Left ventricle myocardium superior (tissue), 1 donor: ENCODE measurements around the gene GNAL. TPM values are rescaled to one million over a fixed set of nuclear protein-coding genes. Genes with fewer than 3 reads are reported as not detected.
A peak's percentile ranks its signal among the peaks of the same experiment; 100 is the strongest.
"Not testable (repeated sequence)": the region's sequence is repeated elsewhere in the genome, so short reads cannot be mapped to it uniquely, and the experiment has no call there.

Experiments
- ATAC-seq: fragments of 200-7000 bp; cut with Tn5 transposase; one replicate; pipeline ENCODE4 v1.9.1; 2020; ENCODE audit warnings: mild to moderate bottlenecking, moderate library complexity
- DNase-seq: peaks from one replicate; pipeline ENCODE4 v3.0.0-alpha.2; 2020
- intact Hi-C: fragments of 100-400 bp; cut with micrococcal nuclease; formaldehyde crosslinking; loops from one replicate; pipeline ENCODE4 v1.11.0; 2022
- total RNA-seq: library from RNA; stranded (reverse); fragmentation: NEBNext Ultra II Directional; extraction: Animal tissue kit (Norgen Biotek cat#: 25700); gene quantifications from one replicate; pipeline ENCODE4 v1.2.1, GENCODE V29; 2021
- donor health status: DM: no; HTN: yes; CAD: no; lungs with severe emphysema.

Gene GNAL
- total RNA-seq, 1 donor from 2014 or later: 5.1 TPM

- intact Hi-C loops: no loop called here
- DNase-seq (no peak), ATAC-seq (no peak)
Observed at GRCh38 chr18:11714244-11714918, 25.3 kb downstream of the GNAL start.

GRCh38 chr18:11716767-11717315 is 27.8 kb downstream of the GNAL start:
- ATAC-seq, DNase-seq, intact Hi-C loops: not testable (repeated sequence)

GRCh38 chr18:11719050-11719449 is 30.0 kb downstream of the GNAL start:
- intact Hi-C loops: no loop called here
- no peak for ATAC-seq

GRCh38 chr18:11719621-11720020 is 30.6 kb downstream of the GNAL start:
- no peak for ATAC-seq
- intact Hi-C loops: no loop called here
- DNase-seq: no peak

More at GRCh38 chr18:11719050-11719449, 30.0 kb downstream of the GNAL start:
- DNase-seq: no peak

GRCh38 chr18:11721720-11722119 is 32.7 kb downstream of the GNAL start:
- ATAC-seq (no peak), DNase-seq (no peak)
- intact Hi-C loops: no loop called here

GRCh38 chr18:11724781-11725180 is 35.7 kb downstream of the GNAL start:
- intact Hi-C loops: no loop called here
- no peak for ATAC-seq
- DNase-seq: no peak

GRCh38 chr18:11726556-11726955 is 37.5 kb downstream of the GNAL start:
- intact Hi-C loops: no loop called here
- DNase-seq (no peak), ATAC-seq (no peak)

GRCh38 chr18:11728249-11728648 is 39.2 kb downstream of the GNAL start:
- ATAC-seq: no peak
- intact Hi-C loops: no loop called here
- DNase-seq: no peak

GRCh38 chr18:11729556-11729955 is 40.5 kb downstream of the GNAL start:
- ATAC-seq (no peak), DNase-seq (no peak)
- intact Hi-C loops: no loop called here

GRCh38 chr18:11733031-11733430 is 44.0 kb downstream of the GNAL start:
- intact Hi-C loops: loop anchor here (2.0 kb wide), 1 partner anchor 140 kb away; no protein-coding TSS in a partner anchor
- ATAC-seq: peak; percentile 94
- DNase-seq: peak; percentile 87

GRCh38 chr18:11736656-11737055 is 47.6 kb downstream of the GNAL start:
- intact Hi-C loops: no loop called here

GRCh38 chr18:11739893-11740292 is 50.8 kb downstream of the GNAL start:
- intact Hi-C loops: no loop called here
- ATAC-seq (peak; percentile 12), DNase-seq (no peak)

More at GRCh38 chr18:11736656-11737055, 47.6 kb downstream of the GNAL start:
- ATAC-seq (no peak), DNase-seq (no peak)

- ATAC-seq (no peak), DNase-seq (no peak)
- intact Hi-C loops: no loop called here
Observed at GRCh38 chr18:11740461-11740860, 51.4 kb downstream of the GNAL start.

- intact Hi-C loops: no loop called here
- no peak for DNase-seq
- no peak for ATAC-seq
Observed at GRCh38 chr18:11741505-11742145, 52.6 kb downstream of the GNAL start.

GRCh38 chr18:11745521-11745920 is 56.5 kb downstream of the GNAL start:
- ATAC-seq (no peak), DNase-seq (no peak)
- intact Hi-C loops: no loop called here

GRCh38 chr18:11747286-11747685 is 58.2 kb downstream of the GNAL start:
- DNase-seq: no peak
- intact Hi-C loops: no loop called here

GRCh38 chr18:11747731-11748130 is 58.7 kb downstream of the GNAL start:
- intact Hi-C loops: no loop called here
- no peak for ATAC-seq
- no peak for DNase-seq

More at GRCh38 chr18:11747286-11747685, 58.2 kb downstream of the GNAL start:
- ATAC-seq: no peak

GRCh38 chr18:11749305-11749704 is 60.2 kb downstream of the GNAL start:
- DNase-seq (no peak), ATAC-seq (no peak)
- intact Hi-C loops: no loop called here

- ATAC-seq: no peak
- intact Hi-C loops: no loop called here
- DNase-seq: no peak
Observed at GRCh38 chr18:11750171-11750570, 61.1 kb downstream of the GNAL start.

- intact Hi-C loops: no loop called here
- no peak for ATAC-seq
- no peak for DNase-seq
Observed at GRCh38 chr18:11750581-11751310, 61.7 kb downstream of the GNAL start.
